Suprapubic skin (tissue), 3 donors: Measurements from ENCODE around the gene PKMYT1.

Source experiments
- CTCF ChIP-seq, 2 donors: fragments of 200-600 bp in 1 of 2; fragments of 450-650 bp in 1 of 2; sonication (generic) in 1 of 2; IDR thresholded peaks; one replicate each; pipeline ENCODE4 v1.5.1; 2016 to 2019; ENCODE audit warnings: antibody characterized with exemption in 2 of 2, mild to moderate bottlenecking in 1 of 2, moderate library complexity in 1 of 2
- POLR2A ChIP-seq, 2 donors: fragments of 450-650 bp; IDR thresholded peaks; one replicate each; pipeline ENCODE4 v1.6.1; 2017; ENCODE audit warnings: antibody characterized with exemption in 2 of 2, mild to moderate bottlenecking in 2 of 2, moderate library complexity in 2 of 2

GRCh38 chr16:2937170-2937569, 43.1 kb downstream of the PKMYT1 start:
- TF ChIP-seq POLR2A (IDR thresholded peaks at IDR 0.05) (no peak), CTCF (IDR thresholded peaks at IDR 0.05) (no peak)
